ENCODE results near the gene KLF12. TPM values are rescaled to one million over a fixed set of nuclear protein-coding genes. Genes with fewer than 3 reads are reported as not detected.

Gene KLF12
- 19.6 and 38.1 TPM in 2 replicates for total RNA-seq (2014; rRNA removed; shearing (Covaris generic); ENCODE audit: low replicate concordance)

GRCh38 chr13:74134221-74134776 lies at the start of gene KLF12:
Gene KLF12, minus strand, starts transcription at chr13:74134404.
- Histone ChIP-seq H3K4me2 (ENCODE audit: low read depth, low read length, poor library complexity, severe bottlenecking) (peak within 1 kb of the TSS; percentile 100), H3K79me2 (ENCODE audit: low read length) (peaks cover 46% of the 10 kb centered on the region), H3K27me3 (ENCODE audit: low read length) (no peaks in the 10 kb centered on the region), H3K9me2 (replicated peaks; ENCODE audit: insufficient read depth, low read length) (no peaks in the 10 kb centered on the region), H3K36me3 (ENCODE audit: insufficient read depth, low read length) (no peaks in the 10 kb centered on the region), H3K9me3 (ENCODE audit: low read length) (no peaks in the 10 kb centered on the region), H2AFZ (ENCODE audit: low read length) (peak within 1 kb of the TSS; percentile 72; the same call in 1 of the 2 replicates), H3K4me1 (ENCODE audit: low read length) (peaks cover 41% of the 10 kb centered on the region), H3K4me3 (ENCODE audit: low read length) (peak within 1 kb of the TSS; percentile 98), H3K9ac (ENCODE audit: low read length) (peak within 1 kb of the TSS; percentile 98), H3K27ac (ENCODE audit: low read length) (peak within 1 kb of the TSS; percentile 95), H4K20me1 (ENCODE audit: insufficient read depth, low read depth, low read length) (peaks cover 5% of the 10 kb centered on the region; the same call in 1 of the 2 replicates)
- peak; percentile 99 for DNase-seq

DNA sequence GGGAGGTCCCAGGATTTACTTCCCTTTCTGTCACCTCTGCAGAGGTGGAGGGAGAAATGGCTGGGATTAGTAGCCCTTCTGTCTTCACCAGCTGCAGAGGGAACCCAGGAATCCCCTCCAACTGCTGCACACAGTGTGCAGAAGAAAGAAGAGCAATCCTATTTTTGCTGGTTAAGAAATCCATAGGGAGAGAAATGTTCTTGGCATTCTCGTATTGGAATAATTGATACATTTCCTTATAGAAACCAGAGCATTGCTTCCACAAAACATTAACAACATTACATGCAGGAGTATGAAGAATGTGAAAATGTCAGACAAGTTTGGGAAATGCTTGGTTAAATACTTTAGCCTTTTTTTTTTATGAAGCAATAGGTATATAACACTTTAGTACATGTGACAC lies 48.3 kb upstream of the KLF12 start:
- H3K4me1 ChIP-seq (ENCODE audit: low read length), result peaks cover 7% of the 10 kb centered on the region; the same call in 1 of the 2 replicates
- H3K36me3 ChIP-seq (ENCODE audit: insufficient read depth, low read length), result no peaks in the 10 kb centered on the region
- H3K9me3 ChIP-seq (ENCODE audit: low read length), result no peaks in the 10 kb centered on the region
- H3K27me3 ChIP-seq (ENCODE audit: low read length), result no peaks in the 10 kb centered on the region
- no peak overlapping the region for H3K27ac ChIP-seq (ENCODE audit: low read length)
- no peak overlapping the region for H3K4me2 ChIP-seq (ENCODE audit: low read depth, low read length, poor library complexity, severe bottlenecking)
- no peak overlapping the region for H3K4me3 ChIP-seq (ENCODE audit: low read length)
- no peak overlapping the region for H3K9ac ChIP-seq (ENCODE audit: low read length)
- no peaks in the 10 kb centered on the region for H3K79me2 ChIP-seq (ENCODE audit: low read length)
- no peak for DNase-seq
- H2AFZ ChIP-seq (ENCODE audit: low read length), result no peak overlapping the region
- H3K9me2 ChIP-seq (replicated peaks; ENCODE audit: insufficient read depth, low read length), result no peaks in the 10 kb centered on the region
- H4K20me1 ChIP-seq (ENCODE audit: insufficient read depth, low read depth, low read length), result no peaks in the 10 kb centered on the region

- Histone ChIP-seq H3K36me3 (ENCODE audit: insufficient read depth, low read length) (no peaks in the 10 kb centered on the region), H3K9me2 (replicated peaks; ENCODE audit: insufficient read depth, low read length) (no peaks in the 10 kb centered on the region), H3K4me2 (ENCODE audit: low read depth, low read length, poor library complexity, severe bottlenecking) (no peak overlapping the region), H3K9ac (ENCODE audit: low read length) (no peak overlapping the region), H4K20me1 (ENCODE audit: insufficient read depth, low read depth, low read length) (no peaks in the 10 kb centered on the region), H3K4me3 (ENCODE audit: low read length) (no peak overlapping the region), H3K4me1 (ENCODE audit: low read length) (peaks cover 6% of the 10 kb centered on the region), H3K27me3 (ENCODE audit: low read length) (no peaks in the 10 kb centered on the region), H3K79me2 (ENCODE audit: low read length) (no peaks in the 10 kb centered on the region), H3K27ac (ENCODE audit: low read length) (no peak overlapping the region), H2AFZ (ENCODE audit: low read length) (no peak overlapping the region), H3K9me3 (ENCODE audit: low read length) (no peaks in the 10 kb centered on the region)
- no peak for DNase-seq
Observed at GRCh38 chr13:74174810-74175209, 40.6 kb upstream of the KLF12 start.

DNA sequence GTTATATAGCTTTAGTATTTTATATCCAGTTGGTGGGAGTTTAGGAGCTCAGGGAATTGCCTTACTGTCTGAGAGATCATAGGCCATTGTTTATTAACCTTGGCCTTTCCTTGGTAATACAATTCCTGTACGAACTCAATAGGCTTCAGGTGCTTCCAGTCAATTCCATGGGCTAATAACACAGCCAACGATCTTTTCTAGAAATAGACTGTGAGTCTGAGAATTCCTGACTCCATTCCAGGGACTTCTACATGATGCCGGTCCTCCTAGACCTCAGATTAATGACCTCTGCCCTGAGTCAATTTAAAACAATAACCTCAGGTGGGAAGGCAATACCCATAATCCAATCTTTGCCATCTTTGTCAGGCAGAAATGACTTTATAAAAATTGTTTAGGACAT lies 39.6 kb upstream of the KLF12 start:
- H3K9ac ChIP-seq (ENCODE audit: low read length), result no peak overlapping the region
- no peaks in the 10 kb centered on the region for H3K27me3 ChIP-seq (ENCODE audit: low read length)
- H3K79me2 ChIP-seq (ENCODE audit: low read length), result no peaks in the 10 kb centered on the region
- no peaks in the 10 kb centered on the region for H3K9me3 ChIP-seq (ENCODE audit: low read length)
- no peaks in the 10 kb centered on the region for H3K9me2 ChIP-seq (replicated peaks; ENCODE audit: insufficient read depth, low read length)
- H3K36me3 ChIP-seq (ENCODE audit: insufficient read depth, low read length), result no peaks in the 10 kb centered on the region
- no peak overlapping the region for H3K4me2 ChIP-seq (ENCODE audit: low read depth, low read length, poor library complexity, severe bottlenecking)
- no peak overlapping the region for H3K4me3 ChIP-seq (ENCODE audit: low read length)
- no peak overlapping the region for H3K27ac ChIP-seq (ENCODE audit: low read length)
- H4K20me1 ChIP-seq (ENCODE audit: insufficient read depth, low read depth, low read length), result no peaks in the 10 kb centered on the region
- no peak overlapping the region for H2AFZ ChIP-seq (ENCODE audit: low read length)
- H3K4me1 ChIP-seq (ENCODE audit: low read length), result peaks cover 13% of the 10 kb centered on the region
- no peak for DNase-seq

DNA sequence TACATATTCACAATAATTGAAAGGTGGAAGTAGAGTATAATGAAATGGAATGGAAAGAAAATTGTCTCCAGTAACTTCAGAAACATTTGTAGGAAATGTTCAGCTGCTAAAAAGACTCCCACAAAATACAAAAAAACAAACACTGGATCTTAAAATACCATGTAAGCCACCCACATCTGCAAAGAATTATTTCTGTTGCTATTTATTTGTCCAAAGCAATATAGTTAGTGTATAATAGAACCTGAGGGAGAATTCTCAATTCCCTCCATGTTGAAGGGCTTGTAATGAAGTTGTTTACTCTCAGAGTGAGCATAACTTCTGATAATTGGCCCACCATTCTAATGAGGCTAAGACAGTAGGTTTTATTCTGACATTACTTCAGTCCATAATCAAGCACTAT lies 37.4 kb upstream of the KLF12 start:
- Histone ChIP-seq H3K27ac (ENCODE audit: low read length) (no peak overlapping the region), H3K4me1 (ENCODE audit: low read length) (peaks cover 13% of the 10 kb centered on the region), H3K9me2 (replicated peaks; ENCODE audit: insufficient read depth, low read length) (no peaks in the 10 kb centered on the region), H4K20me1 (ENCODE audit: insufficient read depth, low read depth, low read length) (no peaks in the 10 kb centered on the region), H3K27me3 (ENCODE audit: low read length) (no peaks in the 10 kb centered on the region), H2AFZ (ENCODE audit: low read length) (no peak overlapping the region), H3K4me3 (ENCODE audit: low read length) (no peak overlapping the region), H3K9ac (ENCODE audit: low read length) (no peak overlapping the region), H3K4me2 (ENCODE audit: low read depth, low read length, poor library complexity, severe bottlenecking) (no peak overlapping the region), H3K9me3 (ENCODE audit: low read length) (no peaks in the 10 kb centered on the region), H3K36me3 (ENCODE audit: insufficient read depth, low read length) (no peaks in the 10 kb centered on the region), H3K79me2 (ENCODE audit: low read length) (no peaks in the 10 kb centered on the region)
- DNase-seq, result no peak

GRCh38 chr13:74169676-74170075 lies 35.5 kb upstream of the KLF12 start:
- Histone ChIP-seq H3K4me1 (ENCODE audit: low read length) (peaks cover 13% of the 10 kb centered on the region), H3K9ac (ENCODE audit: low read length) (no peak overlapping the region), H3K9me3 (ENCODE audit: low read length) (no peaks in the 10 kb centered on the region), H3K36me3 (ENCODE audit: insufficient read depth, low read length) (no peaks in the 10 kb centered on the region), H3K4me2 (ENCODE audit: low read depth, low read length, poor library complexity, severe bottlenecking) (no peak overlapping the region), H3K4me3 (ENCODE audit: low read length) (no peak overlapping the region), H2AFZ (ENCODE audit: low read length) (0 out of 2 replicates have a peak overlapping the region, but pooled peaks have one; percentile 39), H3K27ac (ENCODE audit: low read length) (no peak overlapping the region), H3K27me3 (ENCODE audit: low read length) (no peaks in the 10 kb centered on the region), H4K20me1 (ENCODE audit: insufficient read depth, low read depth, low read length) (no peaks in the 10 kb centered on the region), H3K79me2 (ENCODE audit: low read length) (no peaks in the 10 kb centered on the region), H3K9me2 (replicated peaks; ENCODE audit: insufficient read depth, low read length) (no peaks in the 10 kb centered on the region)
- DNase-seq, result no peak

DNA sequence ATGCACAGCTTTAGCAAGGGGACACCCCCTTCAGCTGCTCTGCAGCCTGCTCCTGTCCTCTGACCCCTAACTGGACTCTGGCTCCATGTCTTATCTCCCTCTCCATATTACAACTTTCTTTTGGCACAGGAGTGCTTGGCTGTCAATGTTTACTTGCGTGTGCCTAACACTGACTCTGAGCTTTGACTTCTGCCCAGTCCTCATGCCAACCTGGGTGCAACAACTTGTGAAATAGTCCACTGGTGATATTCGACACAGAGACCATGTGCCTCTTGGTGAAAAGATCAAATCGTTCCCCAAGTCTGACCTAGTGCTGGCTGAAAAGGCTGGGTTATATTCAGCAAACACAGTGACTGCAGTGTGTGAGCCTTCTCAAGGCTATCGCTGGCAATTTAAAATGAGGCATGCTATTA lies 34.1 kb upstream of the KLF12 start:
- H3K4me3 ChIP-seq (ENCODE audit: low read length), result no peak overlapping the region
- H3K36me3 ChIP-seq (ENCODE audit: insufficient read depth, low read length), result no peaks in the 10 kb centered on the region
- no peaks in the 10 kb centered on the region for H4K20me1 ChIP-seq (ENCODE audit: insufficient read depth, low read depth, low read length)
- H3K27me3 ChIP-seq (ENCODE audit: low read length), result no peaks in the 10 kb centered on the region
- H3K9me3 ChIP-seq (ENCODE audit: low read length), result no peaks in the 10 kb centered on the region
- no peak overlapping the region for H3K4me2 ChIP-seq (ENCODE audit: low read depth, low read length, poor library complexity, severe bottlenecking)
- no peak overlapping the region for H3K9ac ChIP-seq (ENCODE audit: low read length)
- no peaks in the 10 kb centered on the region for H3K79me2 ChIP-seq (ENCODE audit: low read length)
- peaks cover 13% of the 10 kb centered on the region for H3K4me1 ChIP-seq (ENCODE audit: low read length)
- no peak for DNase-seq
- H3K9me2 ChIP-seq (replicated peaks; ENCODE audit: insufficient read depth, low read length), result no peaks in the 10 kb centered on the region
- H2AFZ ChIP-seq (ENCODE audit: low read length), result no peak overlapping the region
- H3K27ac ChIP-seq (ENCODE audit: low read length), result no peak overlapping the region

- H3K9me2 ChIP-seq (replicated peaks; ENCODE audit: insufficient read depth, low read length), result no peaks in the 10 kb centered on the region
- no peak for DNase-seq
- H3K79me2 ChIP-seq (ENCODE audit: low read length), result no peaks in the 10 kb centered on the region
- H3K27ac ChIP-seq (ENCODE audit: low read length), result no peak overlapping the region
- H3K27me3 ChIP-seq (ENCODE audit: low read length), result no peaks in the 10 kb centered on the region
- no peaks in the 10 kb centered on the region for H3K36me3 ChIP-seq (ENCODE audit: insufficient read depth, low read length)
- H3K9me3 ChIP-seq (ENCODE audit: low read length), result no peaks in the 10 kb centered on the region
- H3K4me3 ChIP-seq (ENCODE audit: low read length), result no peak overlapping the region
- H2AFZ ChIP-seq (ENCODE audit: low read length), result no peak overlapping the region
- H4K20me1 ChIP-seq (ENCODE audit: insufficient read depth, low read depth, low read length), result no peaks in the 10 kb centered on the region
- peaks cover 13% of the 10 kb centered on the region for H3K4me1 ChIP-seq (ENCODE audit: low read length)
- no peak overlapping the region for H3K4me2 ChIP-seq (ENCODE audit: low read depth, low read length, poor library complexity, severe bottlenecking)
- H3K9ac ChIP-seq (ENCODE audit: low read length), result no peak overlapping the region
Observed at GRCh38 chr13:74166261-74167004, 32.2 kb upstream of the KLF12 start.

Measured in Karpas-422 (cell line).